AG09309 (cell line): ENCODE measurements around the gene ASIC5.
A peak's percentile ranks its signal among the peaks of the same experiment; 100 is the strongest.
"Not testable (repeated sequence)": the region's sequence is repeated elsewhere in the genome, so short reads cannot be mapped to it uniquely, and the experiment has no call there.

ENCODE experiments used
- DNase-seq: peaks from one replicate; pipeline ENCODE4 v3.0.0-alpha.2; 2010; ENCODE audit warnings: low read depth
- H3K4me3 ChIP-seq: 2 replicates; pipeline ENCODE4 v1.5.1; 2011; ENCODE audit warnings: mild to moderate bottlenecking, low read depth, low read length, moderate library complexity; ENCODE audit not compliant: control insufficient read depth
- TF ChIP-seq, protein P1 (sequence below): IDR thresholded peaks from 2 replicates; pipeline ENCODE4 v1.5.1; 2011; ENCODE audit warnings: mild to moderate bottlenecking, low read depth, low read length, inconsistent platforms; ENCODE audit not compliant: insufficient read depth, control insufficient read depth; ENCODE audit errors: missing control alignments

The ASIC5 gene

DNA sequence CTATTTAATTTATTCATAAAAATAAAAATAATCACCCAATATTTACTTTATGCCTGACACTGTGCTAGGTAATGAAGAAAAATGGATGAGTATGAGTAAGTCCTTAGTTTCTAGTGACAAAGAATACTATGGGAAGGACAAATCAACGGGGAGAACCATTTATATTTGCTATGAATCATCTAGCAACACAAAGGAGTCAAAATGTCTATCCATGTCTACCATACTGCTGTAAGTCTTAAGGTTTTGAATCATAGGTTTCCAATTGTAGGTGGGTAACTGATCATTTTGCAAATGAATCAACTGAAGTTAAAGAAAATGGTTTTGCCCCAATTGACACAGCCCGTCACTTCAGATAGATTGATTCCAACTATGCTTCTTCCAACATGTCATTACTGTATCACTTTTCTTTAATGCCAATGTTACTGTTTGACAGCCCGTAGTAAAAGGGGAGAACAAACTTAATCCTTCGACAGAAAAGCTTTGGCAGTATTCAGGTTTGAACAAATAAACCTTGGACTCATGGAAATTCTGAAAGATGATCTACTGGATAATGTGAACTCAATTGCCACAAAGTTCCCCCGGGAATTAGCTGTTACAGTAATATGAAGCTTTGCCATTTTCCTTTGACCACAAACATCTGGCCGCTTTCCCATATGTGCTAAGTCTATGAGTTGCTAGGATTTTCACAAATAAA lies 40.6 kb upstream of the ASIC5 start:
- H3K4me3 ChIP-seq: no peak overlapping the region
- TF ChIP-seq, protein P1, sequence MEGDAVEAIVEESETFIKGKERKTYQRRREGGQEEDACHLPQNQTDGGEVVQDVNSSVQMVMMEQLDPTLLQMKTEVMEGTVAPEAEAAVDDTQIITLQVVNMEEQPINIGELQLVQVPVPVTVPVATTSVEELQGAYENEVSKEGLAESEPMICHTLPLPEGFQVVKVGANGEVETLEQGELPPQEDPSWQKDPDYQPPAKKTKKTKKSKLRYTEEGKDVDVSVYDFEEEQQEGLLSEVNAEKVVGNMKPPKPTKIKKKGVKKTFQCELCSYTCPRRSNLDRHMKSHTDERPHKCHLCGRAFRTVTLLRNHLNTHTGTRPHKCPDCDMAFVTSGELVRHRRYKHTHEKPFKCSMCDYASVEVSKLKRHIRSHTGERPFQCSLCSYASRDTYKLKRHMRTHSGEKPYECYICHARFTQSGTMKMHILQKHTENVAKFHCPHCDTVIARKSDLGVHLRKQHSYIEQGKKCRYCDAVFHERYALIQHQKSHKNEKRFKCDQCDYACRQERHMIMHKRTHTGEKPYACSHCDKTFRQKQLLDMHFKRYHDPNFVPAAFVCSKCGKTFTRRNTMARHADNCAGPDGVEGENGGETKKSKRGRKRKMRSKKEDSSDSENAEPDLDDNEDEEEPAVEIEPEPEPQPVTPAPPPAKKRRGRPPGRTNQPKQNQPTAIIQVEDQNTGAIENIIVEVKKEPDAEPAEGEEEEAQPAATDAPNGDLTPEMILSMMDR: no peak
- DNase-seq: peak; percentile 97

DNA sequence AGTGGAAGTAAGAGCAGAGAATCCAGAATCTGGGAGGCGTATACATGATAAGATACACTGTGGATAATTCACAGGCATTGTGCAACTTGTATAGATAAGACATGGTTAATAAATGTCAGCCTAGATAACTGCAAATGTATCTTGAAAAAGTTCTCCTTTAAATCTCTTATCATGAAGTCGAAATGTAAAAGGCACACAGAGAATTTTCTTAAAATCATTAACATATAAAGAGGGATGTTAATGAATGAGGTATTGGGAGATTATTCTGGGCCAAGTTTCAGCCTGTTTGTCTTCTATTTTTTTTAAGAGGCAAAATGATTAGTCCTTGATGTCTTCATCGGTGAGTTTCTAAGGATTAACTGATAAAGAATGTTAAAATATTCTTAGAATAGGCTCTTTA lies 38.3 kb upstream of the ASIC5 start:
- TF ChIP-seq, protein P1: no peak
- no peak overlapping the region for H3K4me3 ChIP-seq
- DNase-seq: no peak

DNA sequence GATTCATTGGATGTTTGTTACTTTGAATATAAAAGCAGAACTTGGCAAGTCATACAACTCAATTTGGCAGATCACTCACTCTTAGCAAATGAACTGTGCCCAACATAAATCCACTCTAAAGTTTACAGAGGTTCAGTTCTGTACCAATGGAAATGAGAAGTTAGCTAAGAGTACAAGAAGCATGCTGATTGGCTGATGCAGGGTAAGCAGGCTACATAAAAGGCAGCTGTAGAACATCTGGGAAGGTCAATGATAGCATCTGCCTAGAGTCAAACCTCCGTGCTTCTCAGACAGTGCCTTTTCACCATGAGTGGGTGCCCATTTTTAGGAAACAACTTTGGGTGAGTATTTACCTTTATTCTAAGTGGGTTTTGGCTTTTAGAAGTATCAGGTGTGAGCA lies 37.4 kb upstream of the ASIC5 start, which contains the start of gene TDO2:
Gene TDO2, plus strand, starts transcription at position 244 of the 400 bp plus-strand sequence. Its CDS starts 63 bp downstream, at position 307.
- no peak for DNase-seq
- no peak within 1 kb of the TSS for H3K4me3 ChIP-seq
- TF ChIP-seq, protein P1: no peak

DNA sequence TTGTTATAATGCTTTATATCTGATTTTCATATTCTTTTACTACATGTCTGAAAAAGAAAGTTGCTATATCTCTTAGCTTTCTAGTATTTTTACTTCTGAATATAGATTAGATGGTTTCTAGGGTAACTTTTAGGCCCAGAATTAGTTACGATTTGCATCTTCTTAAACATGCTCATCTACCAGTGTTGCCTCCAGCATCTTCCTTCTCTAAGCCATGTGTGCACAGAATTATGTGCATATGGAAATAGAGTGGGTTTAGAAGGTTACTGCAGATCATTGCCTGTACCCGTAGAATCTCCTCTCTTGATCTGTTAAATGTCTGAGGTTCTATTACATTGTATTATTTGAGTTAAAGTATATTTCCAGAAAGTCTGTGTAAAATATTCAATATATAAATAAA lies 34.9 kb upstream of the ASIC5 start:
- DNase-seq: no peak
- TF ChIP-seq, protein P1: no peak
- H3K4me3 ChIP-seq: no peak overlapping the region

DNA sequence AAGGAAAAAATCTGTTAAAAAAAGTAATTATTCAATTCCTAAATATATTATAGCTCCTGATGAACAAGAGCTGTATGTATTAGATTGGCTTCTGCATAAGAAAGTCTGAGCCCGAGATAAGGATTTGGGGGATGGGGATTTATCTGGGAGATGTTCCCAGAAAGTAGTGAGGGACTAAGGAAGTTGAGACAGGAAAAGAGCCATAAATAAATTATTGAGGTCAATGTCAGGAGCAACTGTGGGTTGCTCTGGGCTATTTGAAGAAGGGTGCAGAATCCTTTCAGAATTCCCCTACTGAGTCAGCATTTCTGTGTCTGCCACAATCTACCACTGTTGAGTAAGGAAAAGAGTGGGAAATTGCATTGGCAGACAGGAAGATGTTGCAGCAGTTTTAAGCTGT lies 34.3 kb upstream of the ASIC5 start:
- H3K4me3 ChIP-seq: no peak overlapping the region
- peak; percentile 40 for DNase-seq
- TF ChIP-seq, protein P1: no peak

DNA sequence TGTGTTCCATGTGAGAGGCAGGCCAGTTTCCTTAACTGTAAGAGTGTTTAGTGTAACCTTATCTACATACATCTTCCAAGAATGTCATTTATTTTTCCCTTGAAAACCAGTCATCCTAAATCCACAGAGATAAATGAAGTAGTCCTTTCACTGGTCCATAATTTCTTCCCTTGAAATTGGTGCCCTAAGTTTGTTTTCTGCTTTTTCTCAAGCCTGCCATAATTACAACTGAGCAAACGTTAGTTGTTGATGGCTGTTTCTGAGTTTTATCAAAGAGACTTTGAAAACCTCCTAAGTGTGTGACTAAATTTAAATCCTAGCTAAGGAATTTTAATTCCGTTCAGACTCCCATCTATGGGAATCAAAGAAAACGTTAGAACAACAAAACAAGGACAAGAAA lies 33.8 kb upstream of the ASIC5 start:
- TF ChIP-seq, protein P1: no peak
- no peak overlapping the region for H3K4me3 ChIP-seq
- DNase-seq: no peak

- not testable (repeated sequence) for DNase-seq, H3K4me3 ChIP-seq
Measured at GRCh38 chr4:155898371-155898770, 32.3 kb upstream of the ASIC5 start.
